Activated CD4-positive, alpha-beta memory T cell treated with anti-CD3 and anti-CD28 coated beads for 36 hours (primary cell): Measurements from ENCODE around the gene POU3F1. TPM values are rescaled to one million over a fixed set of nuclear protein-coding genes. Genes with fewer than 3 reads are reported as not detected.
A peak's percentile ranks its signal among the peaks of the same experiment; 100 is the strongest.

Experiments
- CTCF ChIA-PET: fragments of 350-600 bp; sonication (Branson Sonifier 250); formaldehyde crosslinking; loops from one replicate; lab custom pipeline; 2021; ENCODE audit warnings: antibody characterized with exemption, inconsistent platforms; lab: Charles Lee
- POLR2A ChIA-PET: fragments of 350-600 bp; sonication (Branson Sonifier 250); formaldehyde crosslinking; loops from one replicate; lab custom pipeline; 2021; ENCODE audit warnings: antibody characterized with exemption; lab: Charles Lee
- DNase-seq: peaks from one replicate; pipeline ENCODE4 v3.0.0-alpha.2; 2020
- H3K27ac Mint-ChIP-seq: one replicate; pipeline ENCODE4 v1.8.0; 2021; ENCODE audit warnings: mixed read lengths
- H3K27me3 Mint-ChIP-seq: one replicate; pipeline ENCODE4 v1.8.0; 2021; ENCODE audit warnings: mixed read lengths
- H3K36me3 Mint-ChIP-seq: one replicate; pipeline ENCODE4 v1.8.0; 2021; ENCODE audit warnings: mixed read lengths
- H3K4me1 Mint-ChIP-seq: one replicate; pipeline ENCODE4 v1.8.0; 2021; ENCODE audit warnings: low read depth, mixed read lengths
- H3K4me3 Mint-ChIP-seq: one replicate; pipeline ENCODE4 v1.8.0; 2021; ENCODE audit warnings: mild to moderate bottlenecking, mixed read lengths
- H3K9me3 Mint-ChIP-seq: one replicate; pipeline ENCODE4 v1.8.0; 2021; ENCODE audit warnings: mixed read lengths
- intact Hi-C: fragments of 100-400 bp; cut with micrococcal nuclease; formaldehyde crosslinking; loops from one replicate; pipeline ENCODE4 v1.15.1; 2023
- total RNA-seq, 2 experiments: library from RNA; stranded (reverse); gene quantifications; one replicate each; pipeline ENCODE4 v1.2.3, GENCODE V29; 2021

The POU3F1 gene
- total RNA-seq, 2 experiments from 2014 or later: 0.26 to 0.36 TPM

DNA sequence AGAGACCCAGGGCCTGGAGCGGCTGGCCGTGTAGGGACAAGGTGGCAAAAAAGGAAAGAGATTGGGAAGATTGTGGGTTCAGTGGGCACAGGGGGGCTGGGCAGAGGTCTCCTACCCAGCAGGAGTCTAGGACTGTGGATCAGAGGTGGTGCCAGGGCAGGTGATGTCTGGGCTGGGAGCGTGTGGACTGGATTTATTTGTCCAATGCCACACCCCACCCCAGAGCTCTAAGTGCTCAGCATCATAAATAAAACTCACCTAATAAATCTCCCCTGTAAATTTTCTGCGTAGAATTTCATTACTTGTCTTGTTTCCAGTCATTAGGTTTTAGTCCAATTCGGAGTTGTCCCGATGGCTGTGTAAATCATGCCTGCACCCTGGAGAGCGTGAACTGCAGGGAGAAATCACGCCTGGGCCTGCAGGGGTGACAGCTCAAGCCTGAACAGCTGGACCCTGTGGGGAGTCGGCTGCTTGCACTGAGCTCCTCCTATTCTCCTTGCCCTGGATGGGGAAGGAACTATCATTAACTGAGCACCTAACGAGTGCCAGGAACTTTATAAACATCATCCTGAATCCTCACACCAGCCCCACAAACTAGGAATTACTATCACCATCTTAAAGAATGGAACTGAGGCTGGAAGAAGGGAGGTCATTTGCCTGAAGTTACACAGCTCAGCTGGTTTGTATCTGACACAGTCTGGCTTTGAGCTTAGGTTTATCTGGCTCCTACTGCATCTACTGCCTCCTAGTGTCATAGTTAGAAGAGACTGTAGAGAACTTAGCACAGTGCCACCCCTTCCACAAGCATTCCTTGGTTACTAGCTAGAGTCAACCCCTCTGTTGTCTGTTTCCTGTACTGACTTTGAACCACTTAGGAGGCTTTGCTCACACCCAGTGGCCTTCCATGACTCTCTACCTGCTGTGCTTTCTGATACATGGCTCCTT lies 25.0 kb upstream of the POU3F1 start:
- POLR2A ChIA-PET: interaction anchor here (1.3 kb wide), 2 partner anchors 44 to 45 kb away, joined by 3 to 5 read pairs; no protein-coding TSS in a partner anchor
- intact Hi-C loops: loop anchor here (1.0 kb wide), 1 partner anchor 43 kb away; no protein-coding TSS in a partner anchor
- no peak overlapping the region for H3K27ac Mint-ChIP-seq
- H3K27me3 Mint-ChIP-seq: peaks cover 26% of the 10 kb centered on the region
- no peak for DNase-seq
- CTCF ChIA-PET: interaction anchor here (0.6 to 6.0 kb wide), 22 partner anchors 8 to 764 kb away, joined by 3 to 101 read pairs (median 6); partner anchors contain the start of genes POU3F1 and SF3A3
- H3K4me3 Mint-ChIP-seq: no peak overlapping the region
- no peaks in the 10 kb centered on the region for H3K9me3 Mint-ChIP-seq
- no peaks in the 10 kb centered on the region for H3K4me1 Mint-ChIP-seq
- H3K36me3 Mint-ChIP-seq: no peaks in the 10 kb centered on the region

DNA sequence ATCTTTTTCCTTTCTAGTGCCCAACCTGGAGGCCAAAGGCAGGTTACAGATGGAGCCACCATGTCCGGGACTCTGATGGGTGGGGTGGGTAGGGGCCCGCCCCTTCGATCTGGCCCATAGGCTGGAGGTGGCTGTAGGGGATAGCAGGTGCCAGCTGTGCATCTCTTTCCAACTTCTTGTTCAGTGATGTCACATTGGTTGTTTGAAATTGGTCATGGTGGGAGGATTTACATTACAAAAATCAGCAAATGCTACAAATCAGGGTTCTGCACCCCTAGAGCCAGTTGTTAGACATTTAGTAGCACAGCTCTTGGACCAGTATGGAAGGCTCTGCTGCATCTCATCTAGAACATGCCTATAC lies 22.4 kb upstream of the POU3F1 start:
- no peaks in the 10 kb centered on the region for H3K36me3 Mint-ChIP-seq
- no peak for DNase-seq
- ChIA-PET POLR2A (no interaction called here), CTCF (interaction anchor here (6.0 kb wide), 1 partner anchor 43 kb away, joined by 101 read pairs; no protein-coding TSS in a partner anchor)
- intact Hi-C loops: no loop called here
- no peaks in the 10 kb centered on the region for H3K4me1 Mint-ChIP-seq
- H3K4me3 Mint-ChIP-seq: no peak overlapping the region
- no peaks in the 10 kb centered on the region for H3K9me3 Mint-ChIP-seq
- H3K27me3 Mint-ChIP-seq: peaks cover 17% of the 10 kb centered on the region
- no peak overlapping the region for H3K27ac Mint-ChIP-seq

DNA sequence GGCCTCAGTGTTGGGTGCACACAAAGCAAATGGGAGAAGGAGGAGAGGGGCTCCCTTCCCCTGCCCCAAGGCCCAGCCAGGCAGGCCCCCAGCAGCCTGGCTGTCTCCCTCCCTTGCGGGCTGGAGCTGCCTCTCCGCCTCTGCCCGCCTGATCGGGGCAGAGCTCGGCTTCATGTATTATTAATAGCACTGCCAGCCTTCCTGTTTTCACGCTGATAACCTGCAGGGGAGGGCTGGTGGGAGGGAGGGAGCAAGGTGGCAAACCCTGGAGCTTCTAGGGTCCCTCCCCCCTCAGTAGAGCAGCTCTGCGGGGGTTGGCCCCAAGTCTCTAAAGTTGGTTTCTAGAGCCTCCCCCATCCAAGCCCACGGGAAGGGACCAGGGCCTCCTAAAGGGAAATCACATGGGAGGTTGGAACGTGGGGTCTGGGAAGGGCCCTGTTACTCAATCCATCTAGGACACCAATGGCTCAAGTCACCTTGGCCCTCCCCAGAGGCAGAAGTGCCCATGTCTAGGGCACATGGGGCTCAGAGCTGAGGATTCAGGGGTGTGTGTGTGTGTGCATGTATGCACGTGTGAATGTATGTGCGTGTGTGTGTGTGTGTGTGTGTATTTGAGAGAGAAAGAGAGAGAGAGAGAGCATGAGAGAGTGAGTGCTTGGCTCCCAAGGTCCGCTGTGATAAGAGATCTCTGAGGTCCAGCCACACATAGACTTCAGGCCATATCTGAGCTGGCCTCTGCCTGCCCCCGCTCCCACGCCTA lies 21.8 kb upstream of the POU3F1 start:
- intact Hi-C loops: no loop called here
- POLR2A ChIA-PET: no interaction called here
- no peaks in the 10 kb centered on the region for H3K36me3 Mint-ChIP-seq
- H3K9me3 Mint-ChIP-seq: no peaks in the 10 kb centered on the region
- CTCF ChIA-PET: interaction anchor here (0.8 to 6.0 kb wide), 2 partner anchors 20 to 42 kb away, joined by 3 to 101 read pairs; no protein-coding TSS in a partner anchor
- H3K27me3 Mint-ChIP-seq: peaks cover 17% of the 10 kb centered on the region
- DNase-seq: no peak
- H3K4me1 Mint-ChIP-seq: no peaks in the 10 kb centered on the region
- no peak overlapping the region for H3K27ac Mint-ChIP-seq
- no peak overlapping the region for H3K4me3 Mint-ChIP-seq

DNA sequence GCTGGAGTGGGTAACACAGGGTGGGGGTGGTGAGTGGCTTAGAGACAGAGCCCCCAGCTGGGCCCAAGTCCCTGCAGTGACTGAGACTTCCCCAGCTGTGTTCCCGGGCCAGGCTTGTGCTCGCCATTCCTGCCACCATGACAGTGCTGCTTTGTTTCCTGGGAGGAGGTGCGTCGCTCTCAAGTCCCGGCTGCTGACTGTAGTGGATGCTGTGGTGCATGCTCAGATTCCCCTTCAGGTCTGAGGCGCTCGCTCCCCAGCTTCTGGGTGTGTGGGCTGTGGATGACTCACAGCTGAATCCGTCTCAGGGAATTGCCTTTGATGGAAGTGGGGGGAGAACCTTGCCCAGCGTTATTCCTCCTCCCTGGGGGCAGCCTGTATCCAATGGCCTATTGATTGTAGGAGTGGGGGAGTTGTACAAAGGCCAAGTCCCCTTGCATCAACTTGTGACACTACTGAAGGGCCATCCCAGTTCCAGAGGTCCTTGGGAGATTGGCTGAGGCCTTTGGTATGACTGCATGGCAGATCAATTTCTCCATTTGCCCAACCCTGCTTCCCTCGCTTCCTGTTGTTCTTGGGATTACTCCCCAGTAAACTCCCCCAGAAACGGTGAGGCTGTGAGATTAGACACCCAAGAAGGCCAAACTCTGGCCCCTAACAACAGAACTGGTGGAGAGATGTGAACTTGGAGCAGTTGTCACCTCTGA lies 17.8 kb upstream of the POU3F1 start:
- CTCF ChIA-PET: interaction anchor here (1.3 kb wide), 1 partner anchor 8 kb away, joined by 3 read pairs; no protein-coding TSS in a partner anchor
- Mint-ChIP-seq H3K36me3 (no peaks in the 10 kb centered on the region), H3K27me3 (peaks cover 6% of the 10 kb centered on the region), H3K9me3 (no peaks in the 10 kb centered on the region), H3K27ac (no peak overlapping the region), H3K4me1 (peaks cover 9% of the 10 kb centered on the region), H3K4me3 (no peak overlapping the region)
- DNase-seq: no peak
- POLR2A ChIA-PET: interaction anchor here (0.7 kb wide), 1 partner anchor 13 kb away, joined by 3 read pairs; no protein-coding TSS in a partner anchor
- intact Hi-C loops: no loop called here

DNA sequence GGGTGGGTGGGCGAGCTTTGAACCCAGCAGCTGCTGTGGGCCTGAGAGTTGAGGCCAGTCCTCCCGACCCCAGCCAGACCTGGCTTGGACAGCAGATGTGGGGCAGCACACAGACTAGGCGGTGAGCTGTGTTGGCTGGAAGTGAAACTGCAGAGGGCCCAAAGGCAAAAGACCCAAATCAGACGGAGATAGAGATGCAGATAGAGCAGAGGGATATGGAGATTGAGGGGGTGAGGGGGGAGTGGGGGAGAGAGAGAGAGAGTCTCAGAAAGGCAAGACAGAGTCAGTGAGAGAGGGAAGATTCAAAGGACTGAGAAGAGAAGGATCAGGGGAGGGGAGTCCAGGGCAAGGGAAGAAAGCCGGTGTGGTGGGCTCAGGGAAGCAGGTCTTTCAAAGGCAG lies 17.0 kb upstream of the POU3F1 start:
- H3K4me1 Mint-ChIP-seq: peaks cover 9% of the 10 kb centered on the region
- no peak for DNase-seq
- ChIA-PET CTCF (interaction anchor here (1.3 kb wide), 1 partner anchor 9 kb away, joined by 3 read pairs; no protein-coding TSS in a partner anchor), POLR2A (no interaction called here)
- no peaks in the 10 kb centered on the region for H3K36me3 Mint-ChIP-seq
- intact Hi-C loops: no loop called here
- H3K9me3 Mint-ChIP-seq: no peaks in the 10 kb centered on the region
- peaks cover 5% of the 10 kb centered on the region for H3K27me3 Mint-ChIP-seq
- no peak overlapping the region for H3K27ac Mint-ChIP-seq
- no peak overlapping the region for H3K4me3 Mint-ChIP-seq

DNA sequence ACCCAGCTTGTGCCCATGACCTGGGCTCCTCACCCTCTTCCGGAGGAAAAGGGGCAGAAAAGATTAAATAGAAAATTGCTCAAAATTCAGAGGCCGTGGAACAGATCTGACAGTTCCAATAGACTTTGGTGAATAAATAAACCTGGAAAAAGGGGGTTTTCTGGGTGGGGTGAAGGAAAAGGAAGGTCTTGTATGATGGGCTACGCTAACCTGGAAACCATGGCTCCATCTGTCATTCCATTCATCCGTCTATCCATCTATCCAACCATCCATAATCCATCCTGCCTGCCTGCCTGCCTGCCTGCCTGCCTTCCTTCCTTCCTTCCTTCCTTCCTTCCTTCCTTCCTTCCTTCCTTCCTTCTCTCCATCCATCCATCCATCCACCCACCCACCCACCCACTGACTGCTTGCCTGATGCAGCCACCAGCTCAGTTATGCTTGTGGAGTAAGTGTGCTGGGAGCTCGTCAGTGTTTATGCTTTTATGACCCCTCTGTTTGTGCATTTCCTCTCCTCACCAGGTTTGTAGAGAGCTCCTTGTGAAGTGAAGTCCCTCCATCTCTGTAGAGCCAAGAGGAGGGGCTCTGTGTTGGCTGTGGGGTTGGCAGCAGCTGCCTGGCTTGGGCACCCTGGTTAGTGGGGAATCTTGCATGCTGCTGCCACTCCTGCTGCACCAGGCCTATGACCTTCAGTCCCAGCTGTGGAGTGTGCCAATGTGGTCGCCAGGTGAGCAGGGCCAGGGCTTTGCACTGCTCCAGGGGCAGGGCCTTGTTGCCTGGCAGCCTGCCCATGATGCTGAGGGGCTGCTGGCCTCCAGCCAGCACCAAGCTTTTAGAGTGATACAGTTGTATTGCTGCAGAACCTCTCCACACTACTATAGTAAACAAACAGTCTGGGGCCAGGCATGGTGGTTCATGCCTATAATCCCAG lies 16.0 kb upstream of the POU3F1 start:
- no peak for DNase-seq
- intact Hi-C loops: no loop called here
- ChIA-PET CTCF (interaction anchor here (1.0 to 1.4 kb wide), 3 partner anchors 10 to 36 kb away, joined by 3 to 4 read pairs (median 4); no protein-coding TSS in a partner anchor), POLR2A (no interaction called here)
- no peaks in the 10 kb centered on the region for H3K27me3 Mint-ChIP-seq
- H3K4me3 Mint-ChIP-seq: no peak overlapping the region
- H3K36me3 Mint-ChIP-seq: no peaks in the 10 kb centered on the region
- no peak overlapping the region for H3K27ac Mint-ChIP-seq
- H3K9me3 Mint-ChIP-seq: no peaks in the 10 kb centered on the region
- peaks cover 9% of the 10 kb centered on the region for H3K4me1 Mint-ChIP-seq

DNA sequence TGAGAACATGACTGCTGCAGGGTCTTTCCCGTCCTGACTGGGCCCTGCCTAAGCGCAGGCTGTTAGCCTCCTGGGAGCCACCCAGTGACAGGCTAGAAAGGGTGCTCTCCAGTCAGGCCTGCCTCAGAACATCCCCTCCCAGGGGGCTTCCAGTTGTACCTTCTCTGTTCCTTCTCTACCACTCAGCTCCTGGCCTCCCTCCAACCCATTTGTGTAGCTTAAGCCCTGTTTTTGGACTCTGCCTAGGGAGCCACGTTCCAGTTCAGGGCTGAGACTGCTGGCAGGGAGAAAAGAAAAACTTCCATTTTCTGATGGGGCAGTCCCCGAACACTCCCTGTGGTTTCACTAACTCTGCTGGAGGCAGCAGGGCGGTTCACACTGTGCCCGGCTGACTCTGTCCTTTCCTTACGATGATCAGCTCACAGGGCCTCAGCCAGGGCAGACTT lies 15.3 kb upstream of the POU3F1 start:
- H3K4me1 Mint-ChIP-seq: peaks cover 9% of the 10 kb centered on the region
- ChIA-PET POLR2A (no interaction called here), CTCF (interaction anchor here (1.0 to 1.4 kb wide), 3 partner anchors 32 to 35 kb away, joined by 3 to 4 read pairs (median 4); no protein-coding TSS in a partner anchor)
- H3K27ac Mint-ChIP-seq: no peak overlapping the region
- no peaks in the 10 kb centered on the region for H3K27me3 Mint-ChIP-seq
- no peaks in the 10 kb centered on the region for H3K36me3 Mint-ChIP-seq
- intact Hi-C loops: no loop called here
- no peaks in the 10 kb centered on the region for H3K9me3 Mint-ChIP-seq
- no peak overlapping the region for H3K4me3 Mint-ChIP-seq
- peak; percentile 37 for DNase-seq

DNA sequence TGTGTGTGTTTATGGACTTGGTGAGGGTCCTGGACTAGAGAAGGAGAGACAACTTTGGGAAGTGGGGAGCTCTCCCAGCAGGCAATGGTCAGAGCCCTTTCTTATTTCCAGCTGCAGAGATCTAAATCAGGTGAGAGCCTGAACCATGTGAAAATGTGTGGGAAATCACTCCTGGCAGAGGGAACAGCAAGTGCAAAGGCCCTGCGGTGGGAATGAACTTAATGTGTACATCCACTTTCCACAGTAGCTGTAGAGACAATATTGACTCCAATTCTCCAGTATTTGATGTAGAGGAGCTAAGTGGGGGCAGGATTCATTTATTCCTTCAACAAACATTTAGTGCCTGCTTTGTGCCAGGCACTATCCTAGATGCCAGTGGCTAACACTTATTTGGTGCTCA lies 14.7 kb upstream of the POU3F1 start:
- Mint-ChIP-seq H3K27ac (no peak overlapping the region), H3K9me3 (no peaks in the 10 kb centered on the region), H3K4me3 (no peak overlapping the region), H3K4me1 (peaks cover 9% of the 10 kb centered on the region), H3K27me3 (no peaks in the 10 kb centered on the region), H3K36me3 (no peaks in the 10 kb centered on the region)
- POLR2A ChIA-PET: no interaction called here
- intact Hi-C loops: no loop called here
- no peak for DNase-seq
- CTCF ChIA-PET: interaction anchor here (1.0 to 1.4 kb wide), 3 partner anchors 31 to 35 kb away, joined by 3 to 4 read pairs (median 4); no protein-coding TSS in a partner anchor

DNA sequence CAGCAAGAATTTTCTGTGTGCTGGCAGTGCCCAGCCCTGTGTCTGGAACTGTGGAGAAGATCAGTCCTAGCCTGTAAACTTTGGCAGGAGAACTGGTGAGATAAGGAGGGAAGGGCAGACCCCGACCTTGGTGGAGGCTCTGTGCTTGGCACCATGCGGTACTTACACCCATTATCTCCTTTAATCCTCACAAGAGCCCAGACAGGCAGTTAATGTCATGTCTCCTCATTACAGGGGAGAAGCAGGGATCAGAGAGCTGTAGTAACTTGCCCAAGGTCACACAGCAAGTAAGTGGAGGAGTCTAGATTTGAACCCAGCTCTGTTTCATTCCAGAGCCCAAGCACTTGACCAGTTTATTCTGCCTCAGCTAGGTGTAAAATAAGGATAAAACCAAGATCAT lies 13.9 kb upstream of the POU3F1 start:
- ChIA-PET POLR2A (no interaction called here), CTCF (interaction anchor here (1.9 kb wide), 1 partner anchor 11 kb away, joined by 7 read pairs; no protein-coding TSS in a partner anchor)
- Mint-ChIP-seq H3K27me3 (no peaks in the 10 kb centered on the region), H3K4me1 (peaks cover 9% of the 10 kb centered on the region), H3K9me3 (no peaks in the 10 kb centered on the region), H3K4me3 (no peak overlapping the region), H3K27ac (no peak overlapping the region), H3K36me3 (no peaks in the 10 kb centered on the region)
- intact Hi-C loops: no loop called here
- DNase-seq: no peak

DNA sequence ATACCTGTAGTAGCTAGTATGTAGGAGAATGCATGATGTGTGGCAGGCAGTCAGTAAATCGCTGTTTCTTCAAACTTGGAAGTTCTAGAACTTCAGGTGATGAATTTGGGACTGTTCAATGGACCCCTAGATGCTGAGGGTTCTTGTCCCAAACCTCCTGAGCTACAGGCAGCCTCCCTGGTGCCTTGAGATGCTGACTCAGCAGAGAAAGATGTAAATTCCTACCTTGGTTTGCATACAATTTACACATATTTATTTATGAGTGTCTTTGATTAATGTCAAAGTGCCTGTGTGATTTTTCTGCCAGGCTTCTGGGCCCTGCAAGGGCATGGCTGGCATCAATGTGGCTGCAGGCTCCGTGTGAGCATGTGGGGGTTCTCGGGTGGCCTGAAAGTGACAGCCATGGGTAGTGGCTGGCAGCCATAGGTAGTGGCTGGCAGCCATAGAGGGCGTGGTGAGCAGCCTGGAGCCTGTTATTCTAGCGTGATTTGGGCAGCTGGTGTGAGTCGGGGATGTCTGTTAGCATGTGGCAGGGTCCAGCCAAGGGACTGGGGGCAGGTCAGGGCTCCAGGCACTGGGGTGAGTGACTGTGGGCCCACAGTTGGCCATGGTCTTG lies 13.2 kb upstream of the POU3F1 start:
- Mint-ChIP-seq H3K27ac (no peak overlapping the region), H3K4me3 (no peak overlapping the region), H3K4me1 (peaks cover 9% of the 10 kb centered on the region), H3K27me3 (peaks cover 2% of the 10 kb centered on the region), H3K9me3 (no peaks in the 10 kb centered on the region), H3K36me3 (no peaks in the 10 kb centered on the region)
- POLR2A ChIA-PET: interaction anchor here (1.1 kb wide), 1 partner anchor 31 kb away, joined by 3 read pairs; no protein-coding TSS in a partner anchor
- DNase-seq: no peak
- intact Hi-C loops: no loop called here
- CTCF ChIA-PET: interaction anchor here (1.9 kb wide), 1 partner anchor 12 kb away, joined by 7 read pairs; no protein-coding TSS in a partner anchor
